Tibial artery (tissue), 4 donors: ENCODE measurements around the gene PHLDA1.
A peak's percentile ranks its signal among the peaks of the same experiment; 100 is the strongest.

Source experiments
- DNase-seq, 2 donors: peaks; one replicate each; pipeline ENCODE4 v3.0.0-alpha.2; 2019
- H3K27ac ChIP-seq, 2 donors: fragments of 200-600 bp; sonication (generic) in 1 of 2; 1 replicate in 1 of 2; 2 replicates in 1 of 2; pipeline ENCODE4 v1.5.1; 2018 to 2019; ENCODE audit warnings: mild to moderate bottlenecking in 1 of 2
- H3K27me3 ChIP-seq, 2 donors: fragments of 200-600 bp; sonication (generic) in 1 of 2; one replicate each; pipeline versions ENCODE4 v1.5.1 to v1.6.0; 2016 to 2019
- H3K36me3 ChIP-seq, 3 donors: fragments of 200-600 bp; sonication (generic) in 2 of 3; one replicate each; pipeline ENCODE4 v1.5.1; 2016 to 2019; ENCODE audit warnings: mild to moderate bottlenecking in 2 of 3
- H3K4me1 ChIP-seq, 4 donors: fragments of 200-600 bp; sonication (generic) in 2 of 4; 1 replicate in 3 of 4; 2 replicates in 1 of 4; pipeline ENCODE4 v1.5.1; 2016 to 2019
- H3K4me3 ChIP-seq, 2 donors: fragments of 200-600 bp; sonication (generic) in 1 of 2; 1 replicate in 1 of 2; 2 replicates in 1 of 2; pipeline ENCODE4 v1.5.1; 2018 to 2019; ENCODE audit warnings: mild to moderate bottlenecking in 2 of 2
- H3K9me3 ChIP-seq, 3 donors: fragments of 200-600 bp; sonication (generic) in 1 of 3; one replicate each; pipeline ENCODE4 v1.5.1; 2016 to 2019
- CTCF ChIP-seq, 2 experiments: fragments of 200-600 bp in 1 of 2; fragments of 450-650 bp in 1 of 2; IDR thresholded peaks; one replicate each; pipeline ENCODE4 v1.5.1; 2017 to 2019; ENCODE audit warnings: antibody characterized with exemption in 2 of 2, mild to moderate bottlenecking in 1 of 2, moderate library complexity in 1 of 2
- intact Hi-C: fragments of 100-400 bp; cut with DNase I; formaldehyde crosslinking; loops from one replicate; pipeline ENCODE4 v1.15.0; 2023; ENCODE audit warnings: low total_unique reads

PHLDA1 gene

GRCh38 chr12:76038176-76038575 lies 6.6 kb upstream of the PHLDA1 start:
- Histone ChIP-seq H3K36me3 (peaks cover 0 to 5% (median 2%) of the 10 kb centered on the region in 3 donors), H3K4me3 (no peak overlapping the region), H3K27ac (no peak overlapping the region), H3K9me3 (no peaks in the 10 kb centered on the region), H3K27me3 (no peaks in the 10 kb centered on the region), H3K4me1 (peaks cover 0 to 10% (median 0%) of the 10 kb centered on the region in 4 donors)
- intact Hi-C loops, result no loop called here
- TF ChIP-seq CTCF (IDR thresholded peaks at IDR 0.05), result no peak
- no peak for DNase-seq

DNA sequence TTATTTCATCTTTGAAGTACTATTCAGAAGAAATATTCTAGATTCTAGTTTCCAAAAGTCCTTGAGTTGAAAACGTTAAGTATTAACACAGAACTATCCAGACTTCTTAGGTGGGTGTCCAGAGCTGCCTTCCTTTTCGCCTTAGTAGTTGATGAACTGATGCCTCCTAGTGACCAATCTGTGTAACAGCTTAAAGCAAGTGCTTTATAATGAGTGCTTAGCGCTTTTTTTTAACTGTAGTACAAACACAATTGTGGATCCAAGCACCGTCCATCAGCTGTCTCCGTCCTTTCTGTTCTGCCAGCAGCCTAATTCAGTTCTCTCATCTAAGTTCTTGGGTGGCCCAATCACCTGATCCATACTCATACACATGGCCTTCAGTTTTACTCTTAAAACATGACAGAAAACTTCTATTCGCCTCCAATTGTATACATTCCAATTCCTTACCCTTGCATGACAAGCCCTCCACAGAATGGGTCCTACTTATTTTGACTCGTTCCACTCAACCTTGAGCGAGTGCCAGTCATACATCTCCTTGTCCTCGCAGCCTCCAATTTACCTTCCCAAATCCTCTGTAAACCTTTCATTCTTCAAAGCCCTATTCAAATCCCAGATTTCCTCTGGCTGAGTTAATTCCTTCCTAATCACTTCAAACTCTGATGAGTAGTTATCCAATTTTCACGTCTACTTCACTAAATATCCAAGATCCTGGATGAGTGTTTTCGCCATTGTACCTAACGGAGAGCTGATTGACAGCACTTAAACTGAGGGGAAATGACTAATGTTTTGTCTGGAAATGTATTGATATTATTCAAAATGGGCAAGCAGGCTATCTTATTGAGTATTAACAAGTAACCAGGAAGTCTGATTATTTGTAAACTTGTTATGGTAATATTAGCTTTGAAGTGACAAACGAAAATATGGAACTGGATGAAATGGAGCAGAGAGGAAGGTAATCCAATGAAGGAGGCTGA lies 5.8 kb upstream of the PHLDA1 start:
- intact Hi-C loops, result loop anchor here (2.0 kb wide), 1 partner anchor 511 kb away; no protein-coding TSS in a partner anchor
- no peak for DNase-seq
- H3K27ac ChIP-seq, result no peak overlapping the region

DNA sequence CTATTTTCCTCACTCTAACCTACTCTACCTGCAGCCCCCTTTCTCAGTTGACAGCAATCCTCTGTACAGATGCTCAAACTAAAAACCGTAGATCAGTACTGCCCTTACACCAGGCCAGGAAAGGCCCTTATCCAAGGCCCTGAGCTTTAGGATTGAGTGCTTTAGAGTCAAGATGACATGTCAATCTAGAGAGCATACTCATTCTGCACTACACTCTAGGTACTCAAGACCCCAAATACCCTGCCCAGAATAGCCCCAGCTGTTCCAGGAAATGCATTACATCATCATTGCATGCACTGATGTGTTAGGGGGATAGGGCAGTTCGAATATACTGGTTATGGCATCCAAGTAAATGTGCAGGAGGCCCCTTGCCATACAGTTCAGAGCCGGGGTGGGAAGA lies 3.5 kb upstream of the PHLDA1 start:
- no peak overlapping the region for H3K27ac ChIP-seq
- DNase-seq, result no peak
- intact Hi-C loops, result no loop called here
- peaks cover 0 to 19% (median 2%) of the 10 kb centered on the region in 4 donors for H3K4me1 ChIP-seq
- H3K9me3 ChIP-seq, result no peaks in the 10 kb centered on the region
- no peaks in the 10 kb centered on the region for H3K36me3 ChIP-seq
- TF ChIP-seq CTCF (IDR thresholded peaks at IDR 0.05), result no peak
- no peaks in the 10 kb centered on the region for H3K27me3 ChIP-seq
- H3K4me3 ChIP-seq, result no peak overlapping the region

More for the DNA sequence above, 5.8 kb upstream of the PHLDA1 start:
- H3K27me3 ChIP-seq, result no peaks in the 10 kb centered on the region
- H3K36me3 ChIP-seq, result no peaks in the 10 kb centered on the region
- no peaks in the 10 kb centered on the region for H3K9me3 ChIP-seq
- H3K4me1 ChIP-seq, result peaks cover 0 to 16% (median 1%) of the 10 kb centered on the region in 4 donors
- peak; percentile 82 to 91 for TF ChIP-seq CTCF (IDR thresholded peaks at IDR 0.05)
- H3K4me3 ChIP-seq, result no peak overlapping the region

DNA sequence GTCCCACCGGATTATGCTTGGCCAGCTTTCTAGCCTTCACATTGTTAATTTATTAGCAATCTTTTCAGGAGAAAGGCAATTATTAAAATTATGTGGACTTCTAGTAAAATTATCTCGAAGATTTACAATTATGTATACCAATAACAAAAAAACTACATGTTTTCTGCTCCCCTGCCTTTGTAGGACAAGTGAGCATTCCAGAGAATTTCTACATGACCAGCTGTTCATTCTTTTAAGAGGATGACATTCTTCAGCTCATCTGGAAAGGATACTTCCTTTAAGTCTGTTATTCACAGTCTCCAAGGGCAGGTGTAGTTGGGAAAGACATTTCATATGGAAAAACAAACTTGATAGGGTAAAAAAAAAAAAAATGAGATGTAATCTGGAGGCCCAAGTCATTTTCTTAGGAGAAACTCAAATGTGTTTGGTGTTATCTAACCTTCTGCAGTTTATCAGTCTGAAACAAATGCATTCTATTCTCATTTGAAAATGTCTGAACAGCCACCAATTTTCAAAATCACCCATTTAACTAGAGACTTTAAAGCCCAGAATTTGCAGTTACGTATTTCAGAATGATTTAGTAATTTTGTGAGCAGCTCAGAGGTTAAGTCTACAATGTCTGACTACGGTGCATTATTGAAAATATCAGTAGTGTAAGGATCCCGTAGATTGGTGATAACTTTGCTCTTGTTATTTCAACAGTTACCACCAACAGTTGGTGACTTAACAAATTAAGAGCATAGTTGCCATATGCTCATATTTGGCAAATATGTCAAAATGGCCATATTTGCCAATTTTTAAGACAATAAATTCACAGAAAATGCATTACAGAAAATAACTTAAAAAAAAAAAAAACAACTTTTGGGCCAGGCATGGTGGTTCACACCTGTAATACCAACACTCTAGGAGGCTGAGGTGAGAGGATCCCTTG lies 1.8 kb upstream of the PHLDA1 start:
- Histone ChIP-seq H3K27ac (peak overlapping the region in 1 of 2 donors; percentile 99), H3K4me1 (peaks cover 0 to 29% (median 7%) of the 10 kb centered on the region in 4 donors), H3K9me3 (no peaks in the 10 kb centered on the region), H3K36me3 (no peaks in the 10 kb centered on the region), H3K27me3 (no peaks in the 10 kb centered on the region), H3K4me3 (no peak overlapping the region)
- intact Hi-C loops, result loop anchor here (5.0 kb wide), 2 partner anchors 51 to 521 kb away; partner anchors contain the start of gene KRR1
- TF ChIP-seq CTCF (IDR thresholded peaks at IDR 0.05), result no peak
- DNase-seq, result no peak
